ENCODE results near the gene SH3BGRL3.

DNA sequence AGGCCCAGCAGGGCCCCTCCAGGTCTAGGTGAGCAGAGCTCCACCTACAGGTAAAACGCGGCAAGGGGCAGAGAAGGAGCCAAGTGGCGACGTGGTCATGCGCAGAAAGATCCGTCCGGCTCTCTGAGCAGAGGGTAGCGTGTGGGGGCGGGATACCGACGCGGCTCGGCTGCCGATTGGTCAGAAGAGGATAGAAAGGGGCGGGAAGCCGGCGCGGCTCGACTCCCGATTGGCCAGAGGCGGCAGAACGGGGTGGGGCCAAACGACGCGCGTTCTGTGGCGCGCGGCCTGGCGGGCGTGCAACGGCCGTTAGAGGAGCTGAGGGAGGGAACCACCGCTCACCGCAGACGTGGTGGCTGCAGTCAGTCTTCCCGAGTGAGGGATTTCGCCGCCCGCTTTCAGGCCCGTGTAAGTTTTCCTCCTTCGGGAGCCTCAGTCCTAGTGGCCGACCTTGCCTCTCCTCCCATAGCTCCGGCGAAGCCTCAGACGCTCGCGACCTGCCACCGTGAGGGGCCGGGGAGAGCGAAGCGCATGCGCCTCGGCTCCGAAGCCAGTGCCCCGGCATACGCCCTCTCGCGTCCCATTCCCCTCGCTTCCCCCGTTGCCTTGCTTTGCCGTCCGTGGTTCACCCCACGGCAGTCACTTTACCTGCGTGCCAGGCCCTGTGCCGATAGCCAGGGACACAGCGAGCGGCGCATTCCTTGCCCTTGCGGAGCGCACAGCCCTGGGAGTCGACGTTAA is 45.8 kb upstream of the SH3BGRL3 start, which contains the start of gene CEP85:
- TF ChIP-seq CREB1 (CRISPR knock-in tag; IDR thresholded peaks at IDR 0.05; ENCODE audit: low read depth) (peak; percentile 80), JUNB (IDR thresholded peaks at IDR 0.05; ENCODE audit: unreplicated experiment) (no peak), EZH2phosphoT487 (IDR thresholded peaks at IDR 0.05; ENCODE audit: unreplicated experiment) (no peak)
- TF ChIP-seq, protein P1, sequence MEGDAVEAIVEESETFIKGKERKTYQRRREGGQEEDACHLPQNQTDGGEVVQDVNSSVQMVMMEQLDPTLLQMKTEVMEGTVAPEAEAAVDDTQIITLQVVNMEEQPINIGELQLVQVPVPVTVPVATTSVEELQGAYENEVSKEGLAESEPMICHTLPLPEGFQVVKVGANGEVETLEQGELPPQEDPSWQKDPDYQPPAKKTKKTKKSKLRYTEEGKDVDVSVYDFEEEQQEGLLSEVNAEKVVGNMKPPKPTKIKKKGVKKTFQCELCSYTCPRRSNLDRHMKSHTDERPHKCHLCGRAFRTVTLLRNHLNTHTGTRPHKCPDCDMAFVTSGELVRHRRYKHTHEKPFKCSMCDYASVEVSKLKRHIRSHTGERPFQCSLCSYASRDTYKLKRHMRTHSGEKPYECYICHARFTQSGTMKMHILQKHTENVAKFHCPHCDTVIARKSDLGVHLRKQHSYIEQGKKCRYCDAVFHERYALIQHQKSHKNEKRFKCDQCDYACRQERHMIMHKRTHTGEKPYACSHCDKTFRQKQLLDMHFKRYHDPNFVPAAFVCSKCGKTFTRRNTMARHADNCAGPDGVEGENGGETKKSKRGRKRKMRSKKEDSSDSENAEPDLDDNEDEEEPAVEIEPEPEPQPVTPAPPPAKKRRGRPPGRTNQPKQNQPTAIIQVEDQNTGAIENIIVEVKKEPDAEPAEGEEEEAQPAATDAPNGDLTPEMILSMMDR (conservative IDR thresholded peaks at IDR 0.05; ENCODE audit: low read depth in 2 of 2) = peak; percentile 84 to 98

All from GM23338 (cell line).